WI38 (cell line): Measurements from ENCODE around the gene CACNA2D3.

ENCODE experiments used
- H3K4me3 ChIP-seq: 2 replicates; pipeline ENCODE4 v1.5.1; 2011; ENCODE audit warnings: low read depth, mild to moderate bottlenecking, control low read depth, low read length
- TF ChIP-seq, protein P1 (sequence below): IDR thresholded peaks from 2 replicates; pipeline ENCODE4 v1.5.1; 2012; ENCODE audit warnings: low read depth, mild to moderate bottlenecking, control low read depth, low read length

Gene CACNA2D3

DNA sequence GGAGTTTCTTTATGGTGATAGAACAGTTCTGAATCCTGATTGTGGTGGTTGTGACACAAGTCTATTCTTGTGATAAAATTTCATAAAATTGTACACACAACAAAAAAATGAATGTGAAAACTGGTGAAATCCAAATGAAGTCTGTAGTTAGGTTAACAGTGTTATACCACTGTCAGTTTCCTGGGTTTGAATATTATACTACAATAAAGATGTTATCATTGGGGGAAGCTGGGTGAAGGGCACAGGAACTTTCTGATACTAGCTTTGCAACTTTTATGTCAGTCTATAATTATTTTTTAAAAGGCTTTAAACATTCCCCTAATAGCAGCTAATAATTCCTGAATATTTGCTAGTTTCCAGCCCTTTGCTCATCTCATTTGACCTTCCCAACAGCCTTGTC lies 485.7 kb downstream of the CACNA2D3 start:
- no peak overlapping the region for H3K4me3 ChIP-seq
- TF ChIP-seq, protein P1, sequence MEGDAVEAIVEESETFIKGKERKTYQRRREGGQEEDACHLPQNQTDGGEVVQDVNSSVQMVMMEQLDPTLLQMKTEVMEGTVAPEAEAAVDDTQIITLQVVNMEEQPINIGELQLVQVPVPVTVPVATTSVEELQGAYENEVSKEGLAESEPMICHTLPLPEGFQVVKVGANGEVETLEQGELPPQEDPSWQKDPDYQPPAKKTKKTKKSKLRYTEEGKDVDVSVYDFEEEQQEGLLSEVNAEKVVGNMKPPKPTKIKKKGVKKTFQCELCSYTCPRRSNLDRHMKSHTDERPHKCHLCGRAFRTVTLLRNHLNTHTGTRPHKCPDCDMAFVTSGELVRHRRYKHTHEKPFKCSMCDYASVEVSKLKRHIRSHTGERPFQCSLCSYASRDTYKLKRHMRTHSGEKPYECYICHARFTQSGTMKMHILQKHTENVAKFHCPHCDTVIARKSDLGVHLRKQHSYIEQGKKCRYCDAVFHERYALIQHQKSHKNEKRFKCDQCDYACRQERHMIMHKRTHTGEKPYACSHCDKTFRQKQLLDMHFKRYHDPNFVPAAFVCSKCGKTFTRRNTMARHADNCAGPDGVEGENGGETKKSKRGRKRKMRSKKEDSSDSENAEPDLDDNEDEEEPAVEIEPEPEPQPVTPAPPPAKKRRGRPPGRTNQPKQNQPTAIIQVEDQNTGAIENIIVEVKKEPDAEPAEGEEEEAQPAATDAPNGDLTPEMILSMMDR: no peak

DNA sequence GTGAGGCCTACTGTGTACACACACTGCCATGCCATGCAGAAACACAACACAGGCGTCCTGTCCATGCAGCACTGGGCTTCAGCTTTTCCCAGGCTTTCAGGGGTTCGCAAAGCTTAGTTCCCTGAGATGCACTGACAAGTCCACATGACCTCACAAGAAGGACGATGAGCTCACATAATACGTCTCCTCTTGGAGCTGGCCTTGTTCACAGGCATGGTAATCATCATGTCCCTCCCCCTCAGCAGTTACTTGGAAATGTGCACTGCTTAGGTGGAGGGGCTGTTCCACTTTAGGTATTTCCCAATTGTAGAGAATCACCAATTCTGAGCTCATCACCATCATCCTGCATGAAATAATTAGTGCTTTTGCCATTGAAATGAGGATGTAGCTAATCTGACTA lies 496.7 kb downstream of the CACNA2D3 start:
- TF ChIP-seq, protein P1: no peak

DNA sequence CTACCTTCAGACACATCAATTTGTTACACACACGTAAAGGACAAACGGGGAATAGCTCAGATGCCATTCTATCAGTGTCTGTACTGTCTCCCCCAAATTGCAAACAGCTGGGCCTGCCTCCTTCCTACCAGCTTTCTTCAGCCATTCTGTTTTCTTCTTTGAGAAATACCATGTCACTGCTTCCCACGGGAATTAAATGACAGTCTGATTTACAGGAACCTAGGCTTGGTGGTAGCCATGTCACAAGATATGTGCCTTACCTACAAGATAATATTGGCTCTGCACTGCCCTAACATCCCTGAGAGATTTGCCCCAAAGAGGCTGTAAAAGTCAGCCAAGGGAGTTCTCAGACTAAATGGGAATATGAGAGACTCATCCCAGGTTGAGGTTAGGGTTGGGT lies 497.2 kb downstream of the CACNA2D3 start:
- no peak overlapping the region for H3K4me3 ChIP-seq
- TF ChIP-seq, protein P1: no peak

More for the DNA sequence above, 496.7 kb downstream of the CACNA2D3 start:
- H3K4me3 ChIP-seq: no peak overlapping the region

DNA sequence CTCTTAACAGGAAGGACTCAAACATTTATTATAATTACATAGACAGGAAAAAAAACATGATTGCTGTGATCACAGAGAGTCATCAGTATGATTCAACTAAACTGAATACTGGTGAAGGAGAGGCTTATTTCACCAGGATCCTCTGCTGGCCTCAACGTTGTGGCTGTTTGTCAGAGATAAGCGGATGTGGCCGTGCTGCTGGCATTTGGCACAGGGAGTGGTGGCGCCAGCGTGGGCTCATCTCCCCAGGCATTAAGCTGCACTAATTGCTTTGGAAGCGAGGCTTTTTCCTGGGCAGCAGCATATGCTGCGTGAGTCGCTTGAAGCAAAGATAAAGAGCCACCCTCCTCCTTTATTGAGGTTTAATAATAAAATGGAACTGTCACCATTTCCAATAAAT lies 498.8 kb downstream of the CACNA2D3 start:
- H3K4me3 ChIP-seq: no peak overlapping the region
- TF ChIP-seq, protein P1: no peak

DNA sequence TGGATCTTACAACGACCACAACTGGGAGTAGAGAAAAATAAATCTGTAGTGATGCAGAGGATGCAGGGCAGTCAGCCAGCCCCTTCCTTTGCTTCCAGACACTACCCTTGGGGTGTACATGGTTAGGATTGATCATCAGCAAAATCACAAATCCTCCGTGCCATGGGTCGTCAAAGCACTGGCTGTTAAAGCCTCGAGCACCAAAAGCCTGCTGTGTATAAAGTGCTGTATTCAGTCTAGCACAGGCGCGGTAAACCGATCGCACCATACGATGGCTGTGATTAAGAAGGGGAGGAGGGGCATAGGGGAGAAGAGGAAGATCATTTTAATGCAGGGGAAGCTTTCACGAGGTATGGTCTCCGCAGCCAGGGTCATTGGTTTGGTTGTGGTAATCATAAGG lies 500.3 kb downstream of the CACNA2D3 start:
- H3K4me3 ChIP-seq: no peak overlapping the region
- TF ChIP-seq, protein P1: no peak

DNA sequence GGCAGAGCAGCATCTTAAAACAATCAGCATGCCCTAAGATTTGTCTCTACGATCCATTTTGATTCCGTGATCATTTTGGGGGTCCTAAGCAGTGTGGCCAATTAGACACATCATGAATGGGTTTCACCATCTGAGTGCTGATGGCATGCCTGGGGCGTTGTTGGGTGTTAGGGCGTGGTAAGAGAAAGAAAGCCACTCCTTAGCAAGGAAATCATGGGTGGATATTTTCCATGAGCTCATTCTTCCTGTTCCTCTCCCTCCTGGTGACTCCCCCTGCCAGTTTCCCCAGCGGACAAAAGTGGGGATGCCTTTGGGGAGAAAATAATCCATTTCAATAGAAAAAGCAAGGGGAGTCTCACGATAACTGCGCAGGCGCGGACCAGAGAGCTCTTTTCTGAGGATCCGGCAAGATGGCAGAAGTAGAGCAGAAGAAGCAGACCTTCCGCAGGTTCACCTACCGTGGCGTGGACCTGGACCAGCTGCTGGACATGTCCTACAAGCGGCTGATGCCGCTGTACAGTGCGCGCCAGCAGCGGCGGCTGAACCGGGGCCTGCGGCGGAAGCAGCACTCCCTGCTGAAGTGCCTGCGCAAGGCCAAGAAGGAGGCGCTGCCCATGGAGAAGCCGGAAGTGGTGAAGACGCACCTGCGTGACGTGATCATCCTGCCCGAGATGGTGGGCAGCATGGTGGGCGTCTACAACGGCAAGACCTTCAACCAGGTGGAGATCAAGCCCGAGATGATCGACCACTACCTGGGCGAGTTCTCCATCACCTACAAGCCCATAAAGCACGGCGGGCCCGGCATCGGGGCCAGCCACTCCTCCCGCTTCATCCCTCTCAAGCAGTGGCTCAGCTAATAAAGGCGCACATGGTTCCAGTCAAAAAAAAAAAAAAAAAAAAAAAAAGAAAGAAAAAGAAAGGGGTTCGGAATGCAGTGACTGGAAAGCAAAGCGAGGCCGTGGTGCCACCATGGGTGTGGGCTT lies 503.7 kb downstream of the CACNA2D3 start:
- TF ChIP-seq, protein P1: no peak
- H3K4me3 ChIP-seq: no peak overlapping the region

DNA sequence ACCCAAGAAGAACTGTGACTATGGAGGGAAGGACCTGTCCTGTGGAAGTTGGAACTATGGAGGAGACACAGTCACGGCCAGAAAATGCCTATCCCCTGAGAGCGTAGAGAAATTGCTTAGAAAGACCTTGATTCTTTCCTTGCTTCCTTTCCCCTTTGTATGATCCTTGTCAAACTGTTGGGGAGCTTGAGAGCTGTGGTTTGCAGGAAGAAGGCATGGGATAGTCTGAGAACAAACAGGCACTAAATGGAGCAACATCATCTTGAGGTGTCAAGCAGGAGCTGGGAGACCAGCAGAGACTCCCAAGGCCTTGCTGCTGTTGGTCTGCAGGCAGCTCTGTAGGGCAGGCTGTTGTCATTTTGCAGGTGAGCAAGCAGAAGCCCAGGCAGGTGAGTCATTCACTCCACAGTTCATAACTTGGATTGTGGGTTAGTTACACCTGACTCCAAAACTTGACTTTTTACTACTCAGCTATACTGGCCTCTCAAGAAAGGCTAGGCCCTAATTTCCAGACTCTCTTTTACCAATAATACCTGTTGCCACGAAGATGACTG lies 506.6 kb downstream of the CACNA2D3 start:
- TF ChIP-seq, protein P1: no peak
- no peak overlapping the region for H3K4me3 ChIP-seq
